ENCODE data around the gene SYT8.
"Not testable (repeated sequence)": the region's sequence is repeated elsewhere in the genome, so short reads cannot be mapped to it uniquely, and the experiment has no call there.

Gene SYT8

GRCh38 chr11:1862588-1863351, 28.0 kb downstream of the SYT8 start:
- no peak for DNase-seq

- no peak for DNase-seq
Observed at GRCh38 chr11:1863352-1864216, 28.8 kb downstream of the SYT8 start.

- no peak for DNase-seq
Observed at GRCh38 chr11:1864231-1864630, 29.4 kb downstream of the SYT8 start.

- DNase-seq, result no peak
Observed at GRCh38 chr11:1864831-1865665, 30.3 kb downstream of the SYT8 start.

GRCh38 chr11:1866226-1866625, 31.4 kb downstream of the SYT8 start:
- DNase-seq, result no peak

- DNase-seq, result no peak
Observed at GRCh38 chr11:1866776-1867175, 32.0 kb downstream of the SYT8 start.

- DNase-seq, result no peak
Observed at GRCh38 chr11:1867381-1867780, 32.6 kb downstream of the SYT8 start.

GRCh38 chr11:1868056-1868635, 33.4 kb downstream of the SYT8 start:
- DNase-seq, result no peak

GRCh38 chr11:1868636-1869291, 34.0 kb downstream of the SYT8 start:
- no peak for DNase-seq

- DNase-seq, result no peak
Observed at GRCh38 chr11:1869427-1870325, 34.9 kb downstream of the SYT8 start.

- DNase-seq, result no peak
Observed at GRCh38 chr11:1870326-1870696, 35.5 kb downstream of the SYT8 start.

- DNase-seq, result no peak
Observed at GRCh38 chr11:1870721-1871466, 36.1 kb downstream of the SYT8 start.

- no peak for DNase-seq
Observed at GRCh38 chr11:1871531-1871930, 36.7 kb downstream of the SYT8 start.

- DNase-seq, result no peak
Observed at GRCh38 chr11:1872267-1872985, 37.6 kb downstream of the SYT8 start.

GRCh38 chr11:1873048-1873812, 38.4 kb downstream of the SYT8 start:
- no peak for DNase-seq

- not testable (repeated sequence) for DNase-seq
Observed at GRCh38 chr11:1873813-1874150, 39.0 kb downstream of the SYT8 start.

GRCh38 chr11:1874441-1875092, 39.8 kb downstream of the SYT8 start:
- not testable (repeated sequence) for DNase-seq

- no peak for DNase-seq
Observed at GRCh38 chr11:1875093-1875850, 40.5 kb downstream of the SYT8 start.
